Endodermal cell (in vitro differentiated cells): ENCODE measurements around the gene CTDP1. TPM values are rescaled to one million over a fixed set of nuclear protein-coding genes. Genes with fewer than 3 reads are reported as not detected.

Source experiments
- DNase-seq: peaks from one replicate; pipeline ENCODE4 v3.0.0-alpha.2; 2017
- H3K27ac ChIP-seq: 2 replicates; pipeline ENCODE4 v1.5.1; 2013; ENCODE audit warnings: mild to moderate bottlenecking, low read depth, low read length, moderate library complexity
- H3K27me3 ChIP-seq: 2 replicates; pipeline ENCODE4 v1.6.1; 2013; ENCODE audit warnings: mild to moderate bottlenecking, low read length, moderate library complexity; ENCODE audit not compliant: insufficient read depth, control insufficient read depth, poor library complexity, severe bottlenecking
- H3K36me3 ChIP-seq: 2 replicates; pipeline ENCODE4 v1.7.0; 2013; ENCODE audit warnings: mild to moderate bottlenecking, low read length, moderate library complexity; ENCODE audit not compliant: control insufficient read depth, insufficient read depth
- H3K4me1 ChIP-seq: one replicate; pipeline ENCODE4 v1.7.0; 2013; ENCODE audit warnings: low read length; ENCODE audit not compliant: control insufficient read depth, insufficient read depth
- H3K4me3 ChIP-seq: 2 replicates; pipeline ENCODE4 v1.5.1; 2013; ENCODE audit warnings: mild to moderate bottlenecking, low read length, moderate library complexity
- H3K9ac ChIP-seq: 2 replicates; pipeline ENCODE4 v1.6.1; 2013; ENCODE audit warnings: mild to moderate bottlenecking, low read length, moderate library complexity; ENCODE audit not compliant: poor library complexity, severe bottlenecking; ENCODE audit errors: extremely low read depth
- H3K9me3 ChIP-seq: 2 replicates; pipeline ENCODE4 v1.6.1; 2013; ENCODE audit warnings: mild to moderate bottlenecking, low read length, moderate library complexity; ENCODE audit not compliant: control insufficient read depth
- H3K27ac Mint-ChIP-seq: 2 replicates; pipeline ENCODE4 v1.8.0; 2020; ENCODE audit warnings: mixed read lengths
- H3K27me3 Mint-ChIP-seq: 2 replicates; pipeline ENCODE4 v1.8.0; 2021; ENCODE audit warnings: mild to moderate bottlenecking, mixed read lengths; ENCODE audit not compliant: insufficient read depth
- H3K36me3 Mint-ChIP-seq: 2 replicates; pipeline ENCODE4 v1.8.0; 2020; ENCODE audit warnings: low read depth, mixed read lengths
- H3K4me1 Mint-ChIP-seq: 2 replicates; pipeline ENCODE4 v1.8.0; 2020; ENCODE audit warnings: mixed read lengths
- H3K4me3 Mint-ChIP-seq: 2 replicates; pipeline ENCODE4 v1.8.0; 2020; ENCODE audit warnings: mild to moderate bottlenecking, moderate library complexity, mixed read lengths
- H3K9me3 Mint-ChIP-seq: 2 replicates; pipeline ENCODE4 v1.8.0; 2020; ENCODE audit warnings: mild to moderate bottlenecking, mixed read lengths
- whole genome bisulfite sequencing, 2 experiments: methylation state at CpG; one replicate each; pipeline versions ENCODE4 v1.1.5 to v1.1.7; 2013; ENCODE audit warnings: missing lambda C conversion rate in 2 of 2, mixed read lengths in 1 of 2; ENCODE audit not compliant: insufficient coverage in 1 of 2, insufficient read length in 1 of 2; 5-methylcytosine and 5-hydroxymethylcytosine counted together
- total RNA-seq, 2 donors: library from RNA; stranded (reverse); fragmentation: NEBNext Ultra II Directional in 1 of 2; extraction: Animal tissue kit (Norgen Biotek cat#: 25700) in 1 of 2; gene quantifications; 2 replicates in 1 of 2; 3 replicates in 1 of 2; pipeline ENCODE4 v1.2.1, GENCODE V29; 2021
- TF ChIP-seq, protein P1 (sequence below): fragments of 200-600 bp; sonication (generic); conservative IDR thresholded peaks from 2 replicates; pipeline ENCODE4 v1.5.0; 2021; ENCODE audit warnings: antibody characterized with exemption, mild to moderate bottlenecking

CTDP1 gene
- total RNA-seq, 2 donors from 2014 or later = 29.8 to 35.6 TPM

DNA sequence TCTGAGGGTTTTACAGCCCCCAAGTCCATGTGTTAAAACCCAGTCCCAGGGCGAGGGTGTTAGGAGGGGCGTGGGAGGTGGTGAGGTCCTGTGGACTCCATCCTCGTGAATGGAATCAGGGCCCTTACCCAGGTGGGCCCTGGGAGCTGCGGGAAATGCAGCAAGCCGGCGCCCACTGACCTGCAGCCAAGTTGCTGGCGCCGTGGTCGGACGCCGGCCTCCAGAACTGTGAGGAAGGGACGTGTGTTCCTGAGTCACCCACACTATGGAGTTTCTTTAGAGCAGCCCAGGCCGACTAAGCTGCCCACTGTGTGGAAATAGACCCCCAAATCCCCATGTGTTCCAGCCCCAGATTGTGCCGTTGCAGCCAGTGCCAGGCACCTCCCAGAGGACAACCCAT, 26.4 kb downstream of the CTDP1 start:
- TF ChIP-seq, protein P1, sequence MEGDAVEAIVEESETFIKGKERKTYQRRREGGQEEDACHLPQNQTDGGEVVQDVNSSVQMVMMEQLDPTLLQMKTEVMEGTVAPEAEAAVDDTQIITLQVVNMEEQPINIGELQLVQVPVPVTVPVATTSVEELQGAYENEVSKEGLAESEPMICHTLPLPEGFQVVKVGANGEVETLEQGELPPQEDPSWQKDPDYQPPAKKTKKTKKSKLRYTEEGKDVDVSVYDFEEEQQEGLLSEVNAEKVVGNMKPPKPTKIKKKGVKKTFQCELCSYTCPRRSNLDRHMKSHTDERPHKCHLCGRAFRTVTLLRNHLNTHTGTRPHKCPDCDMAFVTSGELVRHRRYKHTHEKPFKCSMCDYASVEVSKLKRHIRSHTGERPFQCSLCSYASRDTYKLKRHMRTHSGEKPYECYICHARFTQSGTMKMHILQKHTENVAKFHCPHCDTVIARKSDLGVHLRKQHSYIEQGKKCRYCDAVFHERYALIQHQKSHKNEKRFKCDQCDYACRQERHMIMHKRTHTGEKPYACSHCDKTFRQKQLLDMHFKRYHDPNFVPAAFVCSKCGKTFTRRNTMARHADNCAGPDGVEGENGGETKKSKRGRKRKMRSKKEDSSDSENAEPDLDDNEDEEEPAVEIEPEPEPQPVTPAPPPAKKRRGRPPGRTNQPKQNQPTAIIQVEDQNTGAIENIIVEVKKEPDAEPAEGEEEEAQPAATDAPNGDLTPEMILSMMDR = no peak
- no peak for DNase-seq
- Histone ChIP-seq H3K36me3 (peaks cover 69% of the 10 kb centered on the region), H3K27me3 (no peaks in the 10 kb centered on the region), H3K4me3 (no peak overlapping the region), H3K9me3 (no peaks in the 10 kb centered on the region), H3K9ac (no peak overlapping the region), H3K4me1 (no peaks in the 10 kb centered on the region), H3K27ac (no peak overlapping the region)
- WGBS, 2 experiments = 93 to 97% methylated on average over 11 to 14 of the region's 14 CpGs
- Mint-ChIP-seq H3K9me3 (no peaks in the 10 kb centered on the region), H3K36me3 (peaks cover 64% of the 10 kb centered on the region), H3K27ac (no peak overlapping the region), H3K27me3 (no peaks in the 10 kb centered on the region), H3K4me1 (no peaks in the 10 kb centered on the region), H3K4me3 (no peak overlapping the region)

- no peaks in the 10 kb centered on the region for H3K27me3 Mint-ChIP-seq
- H3K9me3 Mint-ChIP-seq = no peaks in the 10 kb centered on the region
- TF ChIP-seq, protein P1 = no peak
- Histone ChIP-seq H3K27me3 (no peaks in the 10 kb centered on the region), H3K36me3 (peaks cover 66% of the 10 kb centered on the region), H3K9ac (no peak overlapping the region), H3K27ac (no peak overlapping the region), H3K4me3 (no peak overlapping the region), H3K9me3 (no peaks in the 10 kb centered on the region), H3K4me1 (no peaks in the 10 kb centered on the region)
- 96 to 97% methylated on average over 14 to 16 of the region's 16 CpGs for WGBS, 2 experiments
- H3K4me3 Mint-ChIP-seq = no peak overlapping the region
- peaks cover 65% of the 10 kb centered on the region for H3K36me3 Mint-ChIP-seq
- H3K27ac Mint-ChIP-seq = no peak overlapping the region
- DNase-seq = no peak
- no peaks in the 10 kb centered on the region for H3K4me1 Mint-ChIP-seq
These were observed 27.1 kb downstream of the CTDP1 start for GRCh38 chr18:79706658-79707057.

DNA sequence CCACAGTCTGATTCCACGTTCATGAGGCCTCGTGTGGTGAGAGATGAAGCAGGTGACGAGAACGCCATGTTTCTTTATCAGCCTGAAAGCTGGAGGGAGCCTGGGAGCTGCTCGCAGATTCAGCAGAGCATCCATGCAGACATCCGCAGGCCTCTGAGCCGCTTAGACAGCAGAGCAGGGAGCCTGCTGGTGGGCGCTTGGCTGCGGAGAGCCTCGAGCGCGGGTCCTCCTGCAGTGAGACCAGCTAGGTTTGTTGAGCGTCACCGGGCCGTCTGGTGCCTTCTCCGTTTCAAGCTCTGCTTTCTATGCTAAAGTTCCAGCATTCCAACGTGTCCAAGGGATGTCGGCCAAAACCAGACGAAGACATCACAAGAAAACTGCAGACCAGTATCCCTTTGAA, 27.6 kb downstream of the CTDP1 start:
- H3K27me3 Mint-ChIP-seq = no peaks in the 10 kb centered on the region
- WGBS, 2 experiments = 95 to 97% methylated on average over 11 to 19 of the region's 19 CpGs
- TF ChIP-seq, protein P1 = no peak

More for the DNA sequence above, 27.6 kb downstream of the CTDP1 start:
- Histone ChIP-seq H3K9me3 (no peaks in the 10 kb centered on the region), H3K27me3 (no peaks in the 10 kb centered on the region), H3K36me3 (peaks cover 68% of the 10 kb centered on the region), H3K4me3 (no peak overlapping the region), H3K9ac (no peak overlapping the region), H3K27ac (no peak overlapping the region), H3K4me1 (no peaks in the 10 kb centered on the region)
- Mint-ChIP-seq H3K9me3 (no peaks in the 10 kb centered on the region), H3K36me3 (peaks cover 65% of the 10 kb centered on the region), H3K4me3 (no peak overlapping the region), H3K4me1 (no peaks in the 10 kb centered on the region), H3K27ac (no peak overlapping the region)
- no peak for DNase-seq
